Natural killer cell (primary cell): Measurements from ENCODE around the gene OR13G1. TPM values are rescaled to one million over a fixed set of nuclear protein-coding genes. Genes with fewer than 3 reads are reported as not detected.

Experiments used
- ATAC-seq, 3 donors: fragments of 150-1000 bp in 2 of 3; fragments of 200-7000 bp in 1 of 3; cut with Tn5 transposase; 1 replicate in 1 of 3; 2 replicates in 2 of 3; pipeline ENCODE4 v1.10.0; 2021; ENCODE audit warnings: mild to moderate bottlenecking in 2 of 3, moderate library complexity in 2 of 3
- DNase-seq, 2 donors: peaks; one replicate each; pipeline versions ENCODE4 v3.0.0 to v3.0.0-alpha.2; 2013 to 2021; ENCODE audit warnings: mixed read lengths in 1 of 2
- H3K27ac ChIP-seq: one replicate; pipeline ENCODE4 v1.5.1; 2013; ENCODE audit warnings: mild to moderate bottlenecking, low read length
- H3K27me3 ChIP-seq: one replicate; pipeline ENCODE4 v1.6.1; 2013; ENCODE audit warnings: low read length; ENCODE audit not compliant: control insufficient read depth, insufficient read depth
- H3K36me3 ChIP-seq: one replicate; pipeline ENCODE4 v1.6.1; 2013; ENCODE audit warnings: low read length; ENCODE audit not compliant: control insufficient read depth, insufficient read depth
- H3K4me1 ChIP-seq: one replicate; pipeline ENCODE4 v1.6.1; 2013; ENCODE audit warnings: low read length; ENCODE audit not compliant: control insufficient read depth, insufficient read depth
- H3K4me3 ChIP-seq: one replicate; pipeline ENCODE4 v1.5.1; 2013; ENCODE audit warnings: low read length
- H3K9me3 ChIP-seq: one replicate; pipeline ENCODE4 v1.6.1; 2013; ENCODE audit warnings: low read length; ENCODE audit not compliant: control insufficient read depth, insufficient read depth
- H3K27ac Mint-ChIP-seq, 2 donors: one replicate each; pipeline ENCODE4 v1.8.0; 2022; ENCODE audit warnings: mild to moderate bottlenecking in 2 of 2, mixed read lengths in 2 of 2, moderate library complexity in 1 of 2
- H3K27me3 Mint-ChIP-seq, 2 donors: one replicate each; pipeline ENCODE4 v1.8.0; 2022; ENCODE audit warnings: low read depth in 2 of 2, mixed read lengths in 2 of 2
- H3K36me3 Mint-ChIP-seq: one replicate; pipeline ENCODE4 v1.8.0; 2022; ENCODE audit warnings: mixed read lengths
- H3K4me1 Mint-ChIP-seq, 2 donors: one replicate each; pipeline ENCODE4 v1.8.0; 2022; ENCODE audit warnings: mixed read lengths in 2 of 2
- H3K4me3 Mint-ChIP-seq: one replicate; pipeline ENCODE4 v1.8.0; 2022; ENCODE audit warnings: mild to moderate bottlenecking, moderate library complexity, mixed read lengths
- H3K9me3 Mint-ChIP-seq, 2 donors: one replicate each; pipeline ENCODE4 v1.8.0; 2022; ENCODE audit warnings: mixed read lengths in 2 of 2
- CTCF ChIP-seq: fragments of 200-600 bp; IDR thresholded peaks from one replicate; pipeline ENCODE4 v1.8.0; 2022; ENCODE audit warnings: antibody characterized with exemption
- WGBS: methylation state at CpG from one replicate; pipeline ENCODE4 v1.1.7; 2013; ENCODE audit warnings: missing lambda C conversion rate; ENCODE audit not compliant: insufficient coverage; 5-methylcytosine and 5-hydroxymethylcytosine counted together
- intact Hi-C: fragments of 100-400 bp; cut with micrococcal nuclease; formaldehyde crosslinking; loops from one replicate; pipeline ENCODE4 v1.14.2; 2022
- total RNA-seq, 4 donors: library from RNA; stranded (reverse); fragments of 120-200 nt in 1 of 4; gene quantifications; one replicate each; pipeline versions ENCODE4 v1.2.3 to v1.2.4, GENCODE V29; 2013 to 2022

Gene OR13G1
- total RNA-seq, 3 donors from 2014 or later (not counting 1 experiment from before 2014, with no cell fraction given), result not detected

DNA sequence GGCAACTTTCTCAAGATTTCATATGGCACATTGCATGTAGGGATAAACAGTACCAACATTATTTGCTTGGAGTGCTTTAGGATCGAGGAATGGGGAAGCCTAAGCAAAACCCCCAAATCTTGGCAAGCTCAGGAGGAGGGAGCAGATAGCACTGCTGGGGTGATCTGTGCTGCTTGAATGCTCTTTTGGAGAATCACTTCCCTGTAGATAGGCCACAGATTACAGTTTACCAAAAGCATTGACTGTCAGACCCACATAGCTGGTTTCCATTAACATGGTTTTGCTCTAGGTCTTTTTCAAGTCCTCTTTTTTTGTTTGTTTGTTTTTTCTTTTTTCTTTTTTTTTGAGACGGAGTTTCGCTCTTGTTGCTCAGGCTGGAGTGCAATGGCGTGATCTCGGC lies 36.8 kb downstream of the OR13G1 start:
- no peak for TF ChIP-seq CTCF
- Histone ChIP-seq H3K4me1 (no peaks in the 10 kb centered on the region), H3K9me3 (no peaks in the 10 kb centered on the region), H3K36me3 (no peaks in the 10 kb centered on the region), H3K4me3 (no peak overlapping the region), H3K27me3 (no peaks in the 10 kb centered on the region), H3K27ac (no peak overlapping the region)
- H3K4me3 Mint-ChIP-seq, result no peak overlapping the region
- WGBS, result 56% methylated on average over 4 of the region's 5 CpGs
- peaks cover 7 to 10% of the 10 kb centered on the region in 2 donors for H3K27me3 Mint-ChIP-seq
- intact Hi-C loops, result no loop called here
- no peaks in the 10 kb centered on the region for H3K36me3 Mint-ChIP-seq
- peaks cover 4 to 5% of the 10 kb centered on the region in 2 donors for H3K4me1 Mint-ChIP-seq
- H3K9me3 Mint-ChIP-seq, result peaks cover 3 to 7% of the 10 kb centered on the region in 2 donors
- ATAC-seq (no peak), DNase-seq (no peak)
- H3K27ac Mint-ChIP-seq, result no peak overlapping the region

- 14% methylated on average over 55 of the region's 55 CpGs for WGBS
- no peak overlapping the region for H3K27ac ChIP-seq
- no peak overlapping the region for H3K4me3 ChIP-seq
These were observed 40.1 kb downstream of the OR13G1 start for GRCh38 chr1:247639381-247639981.

GRCh38 chr1:247638781-247639180 lies 40.8 kb downstream of the OR13G1 start:
- Mint-ChIP-seq H3K27ac (no peak overlapping the region), H3K4me1 (peaks cover 4 to 5% of the 10 kb centered on the region in 2 donors), H3K27me3 (peaks cover 7 to 16% of the 10 kb centered on the region in 2 donors), H3K4me3 (peak overlapping the region; percentile 32), H3K36me3 (no peaks in the 10 kb centered on the region), H3K9me3 (peaks cover 4 to 8% of the 10 kb centered on the region in 2 donors)
- intact Hi-C loops, result no loop called here
- no peak for ATAC-seq
- no peaks in the 10 kb centered on the region for H3K4me1 ChIP-seq
- 84% methylated on average over 6 of the region's 6 CpGs for WGBS
- no peak for DNase-seq
- no peak for TF ChIP-seq CTCF
- no peaks in the 10 kb centered on the region for H3K27me3 ChIP-seq
- no peak overlapping the region for H3K27ac ChIP-seq
- H3K4me3 ChIP-seq, result no peak overlapping the region
- no peaks in the 10 kb centered on the region for H3K36me3 ChIP-seq
- H3K9me3 ChIP-seq, result no peaks in the 10 kb centered on the region

More at GRCh38 chr1:247639381-247639981, 40.1 kb downstream of the OR13G1 start:
- no peaks in the 10 kb centered on the region for H3K36me3 ChIP-seq
- no peaks in the 10 kb centered on the region for H3K36me3 Mint-ChIP-seq
- H3K27me3 ChIP-seq, result no peaks in the 10 kb centered on the region
- peaks cover 4 to 5% of the 10 kb centered on the region in 2 donors for H3K4me1 Mint-ChIP-seq
- no peaks in the 10 kb centered on the region for H3K4me1 ChIP-seq
- H3K27me3 Mint-ChIP-seq, result peaks cover 7 to 13% of the 10 kb centered on the region in 2 donors
- intact Hi-C loops, result no loop called here
- no peak overlapping the region for H3K27ac Mint-ChIP-seq
- no peaks in the 10 kb centered on the region for H3K9me3 ChIP-seq
- ATAC-seq (peak in 2 of 3 donors; percentile 73 to 88), DNase-seq (peak; percentile 18 to 34)
- no peak overlapping the region for H3K4me3 Mint-ChIP-seq
- TF ChIP-seq CTCF, result no peak
- peaks cover 3 to 9% of the 10 kb centered on the region in 2 donors for H3K9me3 Mint-ChIP-seq

DNA sequence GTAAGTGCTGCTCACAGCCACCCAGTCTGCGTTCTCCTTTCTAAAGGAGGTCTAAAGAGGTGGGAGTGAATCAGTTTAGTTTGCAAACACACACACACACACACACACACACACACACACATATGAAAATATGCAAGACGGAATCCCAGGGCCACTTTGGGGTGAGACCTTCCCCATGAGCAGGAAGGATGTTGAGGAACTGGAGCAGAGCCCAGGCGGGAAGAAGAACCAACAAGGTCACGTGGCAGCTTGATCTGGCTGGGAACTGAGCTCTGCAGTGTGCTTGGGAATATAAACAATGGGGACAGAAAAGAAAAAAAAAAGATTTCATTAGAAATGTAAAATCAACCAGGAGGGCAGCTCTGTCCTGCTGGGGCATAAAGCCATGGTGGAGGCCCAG lies 41.5 kb downstream of the OR13G1 start:
- no peaks in the 10 kb centered on the region for H3K4me1 ChIP-seq
- no peak for DNase-seq
- ATAC-seq, result no peak
- no peak overlapping the region for H3K4me3 Mint-ChIP-seq
- TF ChIP-seq CTCF, result no peak
- intact Hi-C loops, result no loop called here
- no peak overlapping the region for H3K4me3 ChIP-seq
- H3K36me3 Mint-ChIP-seq, result no peaks in the 10 kb centered on the region
- no peak overlapping the region for H3K27ac ChIP-seq
- peaks cover 7 to 16% of the 10 kb centered on the region in 2 donors for H3K27me3 Mint-ChIP-seq
- no peaks in the 10 kb centered on the region for H3K27me3 ChIP-seq
- peaks cover 4 to 8% of the 10 kb centered on the region in 2 donors for H3K9me3 Mint-ChIP-seq
- H3K36me3 ChIP-seq, result no peaks in the 10 kb centered on the region
- no peaks in the 10 kb centered on the region for H3K9me3 ChIP-seq
- 81% methylated on average over 3 of the region's 4 CpGs for WGBS
- H3K27ac Mint-ChIP-seq, result no peak overlapping the region
- H3K4me1 Mint-ChIP-seq, result peaks cover 4 to 5% of the 10 kb centered on the region in 2 donors
